ENCODE data around the gene ATAD1. TPM values are rescaled to one million over a fixed set of nuclear protein-coding genes. Genes with fewer than 3 reads are reported as not detected.

ATAD1 gene
- total RNA-seq, 1 experiment from 2014 or later: 46.7 TPM

DNA sequence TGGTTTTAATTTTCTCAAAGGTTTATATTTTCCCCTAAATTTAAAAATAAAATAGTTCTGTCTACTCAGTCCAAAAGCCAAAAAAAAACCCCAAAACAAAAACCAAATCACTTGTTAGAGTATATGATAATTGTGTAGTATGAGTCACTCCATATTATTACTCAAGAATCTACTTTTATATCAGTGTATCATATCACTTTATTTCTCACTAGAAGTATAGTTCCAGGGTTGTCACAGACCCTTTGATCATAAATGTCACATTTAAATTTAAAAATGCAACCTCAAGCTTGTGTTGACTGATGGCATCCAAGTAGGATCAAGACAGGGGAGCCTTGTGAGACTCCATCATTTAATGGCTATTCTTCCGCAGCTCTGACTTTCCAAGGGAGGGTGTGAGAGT lies 97.4 kb downstream of the ATAD1 start:
- Mint-ChIP-seq H3K4me1 (peaks cover 9% of the 10 kb centered on the region), H3K4me3 (no peak overlapping the region), H3K9me3 (no peaks in the 10 kb centered on the region), H3K36me3 (peaks cover 15% of the 10 kb centered on the region), H3K27ac (no peak overlapping the region), H3K27me3 (ENCODE audit: low read depth) (no peaks in the 10 kb centered on the region)
- DNase-seq (ENCODE audit: low spot score): no peak
- CTCF ChIA-PET: no interaction called here
- TF ChIP-seq, protein P1, sequence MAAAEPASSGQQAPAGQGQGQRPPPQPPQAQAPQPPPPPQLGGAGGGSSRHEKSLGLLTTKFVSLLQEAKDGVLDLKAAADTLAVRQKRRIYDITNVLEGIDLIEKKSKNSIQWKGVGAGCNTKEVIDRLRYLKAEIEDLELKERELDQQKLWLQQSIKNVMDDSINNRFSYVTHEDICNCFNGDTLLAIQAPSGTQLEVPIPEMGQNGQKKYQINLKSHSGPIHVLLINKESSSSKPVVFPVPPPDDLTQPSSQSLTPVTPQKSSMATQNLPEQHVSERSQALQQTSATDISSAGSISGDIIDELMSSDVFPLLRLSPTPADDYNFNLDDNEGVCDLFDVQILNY (CRISPR knock-in tag; IDR thresholded peaks at IDR 0.05): no peak
- TF ChIP-seq, protein P2, sequence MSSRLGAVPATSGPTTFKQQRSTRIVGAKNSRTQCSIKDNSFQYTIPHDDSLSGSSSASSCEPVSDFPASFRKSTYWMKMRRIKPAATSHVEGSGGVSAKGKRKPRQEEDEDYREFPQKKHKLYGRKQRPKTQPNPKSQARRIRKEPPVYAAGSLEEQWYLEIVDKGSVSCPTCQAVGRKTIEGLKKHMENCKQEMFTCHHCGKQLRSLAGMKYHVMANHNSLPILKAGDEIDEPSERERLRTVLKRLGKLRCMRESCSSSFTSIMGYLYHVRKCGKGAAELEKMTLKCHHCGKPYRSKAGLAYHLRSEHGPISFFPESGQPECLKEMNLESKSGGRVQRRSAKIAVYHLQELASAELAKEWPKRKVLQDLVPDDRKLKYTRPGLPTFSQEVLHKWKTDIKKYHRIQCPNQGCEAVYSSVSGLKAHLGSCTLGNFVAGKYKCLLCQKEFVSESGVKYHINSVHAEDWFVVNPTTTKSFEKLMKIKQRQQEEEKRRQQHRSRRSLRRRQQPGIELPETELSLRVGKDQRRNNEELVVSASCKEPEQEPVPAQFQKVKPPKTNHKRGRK (CRISPR knock-in tag; IDR thresholded peaks at IDR 0.05; ENCODE audit: borderline replicate concordance): no peak
- no peak for ATAC-seq
- POLR2A ChIA-PET: no interaction called here

DNA sequence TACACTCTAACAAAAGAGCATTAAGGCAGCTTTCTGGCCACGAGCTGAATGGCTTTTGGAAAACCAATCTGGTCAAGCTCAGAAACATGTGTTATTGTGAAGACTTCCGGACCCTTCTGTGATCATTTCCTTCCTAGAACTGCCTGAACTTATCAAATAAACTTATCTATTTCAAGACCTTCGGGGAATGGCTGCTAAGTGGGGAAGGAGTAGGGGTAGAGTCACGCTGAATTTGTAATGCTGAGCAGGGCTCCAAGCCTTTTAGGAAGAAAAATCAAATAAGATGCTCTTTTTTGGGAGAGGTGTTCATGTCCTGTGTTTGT lies 101.7 kb downstream of the ATAD1 start:
- H3K4me1 Mint-ChIP-seq: peaks cover 19% of the 10 kb centered on the region
- DNase-seq (ENCODE audit: low spot score) (no peak), ATAC-seq (no peak)
- ChIA-PET CTCF (interaction anchor here (1.2 kb wide), 1 partner anchor 18 kb away, joined by 5 read pairs; no protein-coding TSS in a partner anchor), POLR2A (no interaction called here)
- TF ChIP-seq, protein P3, sequence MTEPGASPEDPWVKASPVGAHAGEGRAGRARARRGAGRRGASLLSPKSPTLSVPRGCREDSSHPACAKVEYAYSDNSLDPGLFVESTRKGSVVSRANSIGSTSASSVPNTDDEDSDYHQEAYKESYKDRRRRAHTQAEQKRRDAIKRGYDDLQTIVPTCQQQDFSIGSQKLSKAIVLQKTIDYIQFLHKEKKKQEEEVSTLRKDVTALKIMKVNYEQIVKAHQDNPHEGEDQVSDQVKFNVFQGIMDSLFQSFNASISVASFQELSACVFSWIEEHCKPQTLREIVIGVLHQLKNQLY (CRISPR knock-in tag; IDR thresholded peaks at IDR 0.05): no peak
- TF ChIP-seq MYBL2 (CRISPR knock-in tag; IDR thresholded peaks at IDR 0.05) (no peak), EMX1 (CRISPR knock-in tag; IDR thresholded peaks at IDR 0.05) (no peak), NR3C1 (CRISPR knock-in tag; conservative IDR thresholded peaks at IDR 0.05; ENCODE audit: low read depth) (no peak), TCF7 (CRISPR knock-in tag; IDR thresholded peaks at IDR 0.05; ENCODE audit: low read depth) (no peak), RELA (CRISPR knock-in tag; IDR thresholded peaks at IDR 0.05; ENCODE audit: borderline replicate concordance) (no peak), ZNF263 (CRISPR knock-in tag; IDR thresholded peaks at IDR 0.05; ENCODE audit: low read depth) (no peak), ZNF219 (CRISPR knock-in tag; IDR thresholded peaks at IDR 0.05; ENCODE audit: borderline replicate concordance) (no peak), KAT7 (CRISPR knock-in tag; IDR thresholded peaks at IDR 0.05; ENCODE audit: borderline replicate concordance) (no peak)
- TF ChIP-seq, protein P4, sequence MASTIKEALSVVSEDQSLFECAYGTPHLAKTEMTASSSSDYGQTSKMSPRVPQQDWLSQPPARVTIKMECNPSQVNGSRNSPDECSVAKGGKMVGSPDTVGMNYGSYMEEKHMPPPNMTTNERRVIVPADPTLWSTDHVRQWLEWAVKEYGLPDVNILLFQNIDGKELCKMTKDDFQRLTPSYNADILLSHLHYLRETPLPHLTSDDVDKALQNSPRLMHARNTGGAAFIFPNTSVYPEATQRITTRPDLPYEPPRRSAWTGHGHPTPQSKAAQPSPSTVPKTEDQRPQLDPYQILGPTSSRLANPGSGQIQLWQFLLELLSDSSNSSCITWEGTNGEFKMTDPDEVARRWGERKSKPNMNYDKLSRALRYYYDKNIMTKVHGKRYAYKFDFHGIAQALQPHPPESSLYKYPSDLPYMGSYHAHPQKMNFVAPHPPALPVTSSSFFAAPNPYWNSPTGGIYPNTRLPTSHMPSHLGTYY (CRISPR knock-in tag; IDR thresholded peaks at IDR 0.05): no peak
- H3K27ac Mint-ChIP-seq: no peak overlapping the region
- peaks cover 32% of the 10 kb centered on the region for H3K36me3 Mint-ChIP-seq
- H3K27me3 Mint-ChIP-seq (ENCODE audit: low read depth): no peaks in the 10 kb centered on the region
- no peaks in the 10 kb centered on the region for H3K9me3 Mint-ChIP-seq
- H3K4me3 Mint-ChIP-seq: no peak overlapping the region

DNA sequence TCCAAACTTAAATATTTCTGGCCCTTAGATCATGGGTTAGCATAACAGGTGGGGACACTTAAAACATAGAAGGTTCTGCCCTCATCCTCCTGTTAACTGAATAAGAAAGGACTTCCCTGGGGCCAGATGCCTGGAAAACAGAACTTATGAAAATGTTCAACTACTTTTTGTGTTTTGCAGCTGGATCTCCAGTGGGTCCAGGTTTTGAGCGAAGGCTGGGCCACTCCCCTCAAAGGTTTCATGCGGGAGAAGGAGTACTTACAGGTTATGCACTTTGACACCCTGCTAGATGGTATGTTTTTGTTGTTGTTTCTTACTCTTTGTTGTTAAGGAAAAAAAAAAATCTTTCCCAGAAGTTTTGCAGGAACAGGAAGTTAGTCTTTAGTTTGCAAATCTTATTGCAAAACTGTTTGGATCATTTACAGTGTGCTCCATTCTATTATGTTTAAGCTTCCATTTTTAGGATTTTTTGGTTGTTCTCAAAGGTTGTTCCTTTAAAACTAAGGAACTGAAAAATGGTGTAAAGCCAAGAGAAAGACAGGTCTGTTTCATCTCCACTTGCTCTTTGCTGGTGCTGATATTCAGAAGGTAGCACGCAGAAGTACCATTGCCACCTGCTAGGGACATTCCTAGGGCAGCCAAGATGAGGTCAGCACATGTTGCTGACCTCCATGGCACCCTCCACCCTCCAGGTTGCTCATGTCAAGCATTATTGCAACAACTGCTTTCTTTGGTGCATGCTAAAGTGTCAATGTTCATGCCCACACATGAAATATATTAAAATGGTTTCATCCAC lies 102.3 kb downstream of the ATAD1 start:
- no peak overlapping the region for H3K4me3 Mint-ChIP-seq
- ATAC-seq (no peak), DNase-seq (ENCODE audit: low spot score) (no peak)
- no peak overlapping the region for H3K27ac Mint-ChIP-seq
- H3K4me1 Mint-ChIP-seq: peaks cover 19% of the 10 kb centered on the region
- ChIA-PET POLR2A (no interaction called here), CTCF (interaction anchor here (1.2 kb wide), 1 partner anchor 19 kb away, joined by 5 read pairs; no protein-coding TSS in a partner anchor)
- no peaks in the 10 kb centered on the region for H3K27me3 Mint-ChIP-seq (ENCODE audit: low read depth)
- peaks cover 32% of the 10 kb centered on the region for H3K36me3 Mint-ChIP-seq
- no peak for TF ChIP-seq OVOL2 (CRISPR knock-in tag; IDR thresholded peaks at IDR 0.05; ENCODE audit: borderline replicate concordance)
- TF ChIP-seq GABPB1 (CRISPR knock-in tag; IDR thresholded peaks at IDR 0.05): no peak
- no peak for TF ChIP-seq ZNF232 (CRISPR knock-in tag; IDR thresholded peaks at IDR 0.05)
- no peak for TF ChIP-seq FOXP1 (CRISPR knock-in tag; IDR thresholded peaks at IDR 0.05; ENCODE audit: borderline replicate concordance)
- TF ChIP-seq JUN (CRISPR knock-in tag; IDR thresholded peaks at IDR 0.05): no peak
- TF ChIP-seq, protein P5, sequence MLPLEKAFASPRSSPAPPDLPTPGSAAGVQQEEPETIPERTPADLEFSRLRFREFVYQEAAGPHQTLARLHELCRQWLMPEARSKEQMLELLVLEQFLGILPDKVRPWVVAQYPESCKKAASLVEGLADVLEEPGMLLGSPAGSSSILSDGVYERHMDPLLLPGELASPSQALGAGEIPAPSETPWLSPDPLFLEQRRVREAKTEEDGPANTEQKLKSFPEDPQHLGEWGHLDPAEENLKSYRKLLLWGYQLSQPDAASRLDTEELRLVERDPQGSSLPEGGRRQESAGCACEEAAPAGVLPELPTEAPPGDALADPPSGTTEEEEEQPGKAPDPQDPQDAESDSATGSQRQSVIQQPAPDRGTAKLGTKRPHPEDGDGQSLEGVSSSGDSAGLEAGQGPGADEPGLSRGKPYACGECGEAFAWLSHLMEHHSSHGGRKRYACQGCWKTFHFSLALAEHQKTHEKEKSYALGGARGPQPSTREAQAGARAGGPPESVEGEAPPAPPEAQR (CRISPR knock-in tag; IDR thresholded peaks at IDR 0.05): no peak
- TF ChIP-seq ATF1 (CRISPR knock-in tag; IDR thresholded peaks at IDR 0.05): no peak
- no peak for TF ChIP-seq CREB1 (CRISPR knock-in tag; IDR thresholded peaks at IDR 0.05)
- no peak for TF ChIP-seq SOX15 (CRISPR knock-in tag; IDR thresholded peaks at IDR 0.05)
- TF ChIP-seq ZNF423 (CRISPR knock-in tag; IDR thresholded peaks at IDR 0.05): no peak
- no peaks in the 10 kb centered on the region for H3K9me3 Mint-ChIP-seq

All from WTC11 (cell line).